Stimulated activated CD4-positive, alpha-beta T cell treated with anti-CD3 and anti-CD28 coated beads, Interleukin-15, amount 100 ng/mL, for 48 hours (primary cell): Measurements from ENCODE around the gene SLX4IP.
"Not testable (repeated sequence)": the region's sequence is repeated elsewhere in the genome, so short reads cannot be mapped to it uniquely, and the experiment has no call there.

ENCODE experiments used
- DNase-seq, 2 donors: peaks; one replicate each; pipeline ENCODE4 v3.0.0-alpha.2; 2020; ENCODE audit warnings: low read depth in 2 of 2

Gene SLX4IP

DNA sequence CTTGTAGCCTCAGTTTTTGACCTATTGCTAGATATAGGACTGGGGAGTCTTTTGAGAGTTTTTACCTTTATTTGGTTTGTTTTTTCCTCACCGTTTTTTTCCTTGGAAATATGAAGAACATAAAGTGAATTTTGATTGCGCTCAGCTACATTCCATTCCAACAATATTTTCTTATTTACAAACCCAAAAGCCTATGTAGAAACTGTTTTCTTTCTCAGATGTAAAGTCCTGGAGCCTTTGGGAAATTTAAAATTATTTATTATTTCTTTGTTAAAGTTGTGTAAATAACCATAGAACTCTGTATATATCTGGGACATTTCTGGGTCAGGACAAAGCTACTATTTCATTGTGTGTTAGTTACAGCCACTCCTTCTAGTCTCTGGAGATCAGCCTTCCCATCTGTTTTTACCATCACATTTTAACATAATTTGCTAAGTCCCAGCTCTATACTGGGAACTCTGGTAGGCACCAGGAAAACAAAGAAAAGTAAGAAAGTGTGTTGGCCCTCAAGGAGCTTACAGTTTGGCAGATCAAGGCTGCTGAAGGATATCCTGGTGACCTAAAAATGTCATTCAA lies 169.8 kb downstream of the SLX4IP start:
- DNase-seq: no peak

DNA sequence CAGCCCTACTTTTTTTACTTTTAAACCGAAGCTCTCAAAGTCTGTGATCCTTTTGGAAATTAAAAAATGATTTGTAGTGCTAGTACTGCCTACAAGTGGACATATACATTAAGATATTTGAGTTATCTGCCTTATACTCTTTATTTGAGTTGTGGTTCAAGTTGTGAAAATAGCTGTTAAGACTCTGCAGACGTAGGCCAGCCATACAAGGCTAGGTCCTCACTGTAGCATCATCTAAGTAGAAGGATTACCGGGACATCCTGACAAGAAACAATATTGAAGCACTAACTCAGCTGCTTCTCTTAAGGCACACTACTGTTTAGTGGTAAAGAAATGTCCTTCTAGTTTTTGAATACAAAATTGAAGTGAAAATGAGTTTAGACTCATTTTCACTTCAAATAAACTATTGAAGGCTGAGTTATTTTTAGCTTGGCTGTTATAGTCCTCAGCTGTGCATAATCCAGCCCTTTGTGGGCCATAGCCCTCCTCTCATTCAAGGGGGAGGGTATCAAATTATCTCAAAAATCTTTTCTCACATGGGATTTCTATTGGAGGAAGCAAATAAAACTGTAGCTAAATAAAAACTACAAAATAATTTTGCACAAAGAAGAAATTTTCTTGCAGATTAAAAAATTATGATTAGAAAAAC lies 170.6 kb downstream of the SLX4IP start:
- no peak for DNase-seq

DNA sequence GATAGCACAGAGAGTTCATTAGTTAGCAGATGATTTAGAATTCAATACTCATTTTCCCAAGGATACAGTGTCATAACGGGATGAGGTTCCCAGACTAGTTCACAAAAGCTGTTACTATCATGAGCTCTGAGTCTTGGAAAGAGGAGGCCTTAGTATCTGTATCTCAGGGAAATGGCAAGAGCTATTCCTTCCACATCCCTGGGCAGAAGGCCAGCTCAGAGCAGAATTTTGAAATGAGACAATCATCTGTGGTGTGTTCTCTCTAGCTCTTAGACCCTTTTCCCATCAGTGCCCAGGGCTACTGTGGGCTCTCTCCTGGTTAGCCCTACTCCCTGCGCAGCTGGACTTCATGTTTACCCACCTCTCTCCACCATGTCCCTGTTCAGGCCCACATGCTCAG lies 174.2 kb downstream of the SLX4IP start:
- DNase-seq: no peak

DNA sequence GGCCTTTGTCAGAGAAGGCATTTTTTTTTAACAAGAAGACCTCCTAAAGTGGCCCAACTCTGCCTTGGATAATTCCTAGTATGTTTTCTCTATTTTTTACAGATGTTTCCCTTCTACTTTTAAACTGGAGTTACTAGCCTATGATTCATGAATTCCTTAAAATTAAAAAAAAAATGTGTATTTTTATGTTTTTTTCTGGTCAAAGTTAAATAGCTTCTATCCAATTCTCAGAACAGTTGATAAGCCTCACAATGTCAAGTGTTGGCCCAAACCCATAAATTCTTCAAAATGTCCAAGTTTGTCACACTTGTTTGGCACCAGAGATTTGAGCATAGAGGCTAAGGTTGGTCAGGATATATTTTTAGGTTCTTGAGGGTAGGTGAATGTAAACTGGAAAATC lies 174.7 kb downstream of the SLX4IP start:
- DNase-seq: no peak

DNA sequence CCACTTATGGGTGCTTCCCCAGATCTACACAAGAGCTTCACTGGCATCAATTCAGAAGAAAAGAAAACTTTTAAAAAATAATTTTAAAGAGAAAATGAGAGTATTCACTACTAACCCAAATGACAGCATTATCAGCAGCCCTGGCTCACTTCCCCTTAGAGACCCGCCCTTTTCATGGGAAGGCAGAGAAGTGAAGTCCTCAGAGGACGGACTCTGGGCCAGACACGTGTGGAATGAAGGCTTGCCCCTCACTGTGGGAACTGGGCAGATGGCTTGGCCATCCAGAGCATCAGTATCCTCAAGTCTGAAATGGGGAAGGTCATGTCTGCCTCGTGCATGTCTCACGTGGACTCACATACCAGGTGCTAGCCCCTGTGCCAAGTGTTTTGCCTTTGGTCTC lies 175.1 kb downstream of the SLX4IP start:
- DNase-seq: no peak

DNA sequence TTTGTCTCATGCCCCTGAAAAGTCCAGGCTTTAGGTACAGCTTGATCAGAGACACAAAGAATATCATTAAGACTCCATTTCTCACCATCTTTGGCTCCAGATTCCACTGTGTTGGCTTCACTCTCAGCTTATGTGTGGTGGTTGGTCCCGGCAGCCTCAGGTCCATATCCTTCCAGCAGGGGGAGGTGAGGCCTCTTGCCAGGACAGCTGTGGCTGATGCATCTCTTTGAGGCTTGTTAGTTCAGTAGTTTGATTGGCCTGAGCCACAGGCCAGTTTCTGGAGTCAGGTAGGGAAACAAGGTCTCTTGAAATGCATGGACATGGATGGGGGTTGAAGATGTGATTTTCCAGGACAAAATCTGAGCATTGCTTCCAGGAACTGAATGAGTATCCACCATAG lies 176.3 kb downstream of the SLX4IP start:
- no peak for DNase-seq

DNA sequence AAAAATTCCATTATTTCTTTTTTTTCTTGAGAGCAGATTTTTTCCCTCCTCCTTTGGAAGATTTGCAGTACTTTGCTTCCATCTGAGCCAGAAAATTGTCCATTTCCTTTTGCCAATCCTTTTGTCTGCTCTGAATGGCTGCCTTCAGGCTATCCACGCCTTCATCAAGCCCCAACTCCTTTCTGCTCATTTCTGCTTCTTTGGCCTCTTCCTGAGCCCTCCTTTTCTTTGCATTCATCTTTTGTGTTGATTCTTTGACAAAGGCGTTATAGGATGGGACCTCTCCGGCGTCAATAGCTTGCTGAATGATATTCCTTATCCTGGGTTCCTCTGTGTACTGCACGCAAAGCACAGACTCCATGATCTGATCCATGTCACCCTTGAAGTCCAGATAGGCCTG lies 178.3 kb downstream of the SLX4IP start:
- not testable (repeated sequence) for DNase-seq

DNA sequence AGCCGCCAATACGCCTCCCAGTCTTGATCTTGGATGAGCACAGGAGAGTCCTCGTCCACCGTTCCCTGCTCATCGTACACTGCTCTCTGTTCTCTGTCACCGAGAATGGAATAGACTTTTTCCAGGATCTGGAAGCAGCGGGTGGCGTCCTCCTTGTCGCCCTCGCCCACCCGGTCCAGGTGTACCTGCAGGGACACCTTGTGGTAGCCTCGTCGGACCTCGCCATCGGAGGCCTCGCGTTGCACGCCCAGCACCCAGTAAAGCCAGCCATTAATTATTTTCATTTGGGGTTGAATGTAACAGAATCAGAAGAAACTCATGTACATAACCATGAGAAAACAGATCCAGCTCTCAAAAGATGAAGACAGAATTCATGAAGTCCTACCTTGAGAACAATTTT lies 178.8 kb downstream of the SLX4IP start:
- DNase-seq: no peak

DNA sequence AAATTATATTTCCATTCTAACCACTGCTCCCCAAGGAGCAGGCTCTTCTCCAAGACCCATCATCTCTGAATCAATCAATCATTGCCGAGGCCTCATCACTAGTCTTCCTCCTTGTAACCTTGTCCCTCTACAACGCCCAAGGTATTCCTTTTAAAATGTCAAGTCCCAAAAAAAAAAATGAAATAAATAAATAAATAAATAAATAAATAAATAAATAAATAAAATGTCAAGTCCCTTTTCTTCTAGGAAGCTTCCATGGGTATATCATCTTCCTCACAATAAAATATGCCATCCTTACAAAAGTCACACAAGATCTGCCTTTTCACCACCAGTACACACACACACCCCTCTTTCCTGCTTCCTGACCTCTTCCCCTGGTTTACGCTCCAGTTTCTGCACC lies 181.1 kb downstream of the SLX4IP start:
- DNase-seq: no peak

DNA sequence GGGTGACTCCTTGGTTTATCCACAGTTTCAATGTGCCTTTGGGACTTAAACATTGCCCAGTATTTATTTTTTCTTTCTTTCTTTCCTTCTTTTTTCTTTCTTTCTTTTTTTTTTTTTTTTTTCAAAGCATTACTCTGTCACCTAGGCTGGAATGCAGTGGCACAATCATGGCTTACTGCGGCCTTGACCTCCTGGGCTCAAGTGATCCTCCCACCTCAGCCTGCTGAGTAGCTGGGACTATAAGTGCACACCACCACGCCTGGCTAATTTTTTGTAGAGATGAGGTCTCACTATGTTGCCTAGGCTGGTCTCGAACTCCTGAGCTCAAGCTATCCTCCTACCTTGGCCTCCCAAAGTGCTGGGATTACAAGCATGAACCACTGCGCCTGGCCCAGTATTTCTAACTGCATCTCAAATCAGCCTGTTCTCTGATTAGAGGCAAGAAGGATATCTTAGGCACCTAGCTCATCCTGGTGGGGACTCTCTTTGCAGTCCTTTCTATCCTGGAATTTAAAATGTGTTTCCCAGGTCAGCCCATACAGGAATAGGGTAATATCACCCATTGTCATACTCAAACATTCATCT lies 182.5 kb downstream of the SLX4IP start:
- not testable (repeated sequence) for DNase-seq

DNA sequence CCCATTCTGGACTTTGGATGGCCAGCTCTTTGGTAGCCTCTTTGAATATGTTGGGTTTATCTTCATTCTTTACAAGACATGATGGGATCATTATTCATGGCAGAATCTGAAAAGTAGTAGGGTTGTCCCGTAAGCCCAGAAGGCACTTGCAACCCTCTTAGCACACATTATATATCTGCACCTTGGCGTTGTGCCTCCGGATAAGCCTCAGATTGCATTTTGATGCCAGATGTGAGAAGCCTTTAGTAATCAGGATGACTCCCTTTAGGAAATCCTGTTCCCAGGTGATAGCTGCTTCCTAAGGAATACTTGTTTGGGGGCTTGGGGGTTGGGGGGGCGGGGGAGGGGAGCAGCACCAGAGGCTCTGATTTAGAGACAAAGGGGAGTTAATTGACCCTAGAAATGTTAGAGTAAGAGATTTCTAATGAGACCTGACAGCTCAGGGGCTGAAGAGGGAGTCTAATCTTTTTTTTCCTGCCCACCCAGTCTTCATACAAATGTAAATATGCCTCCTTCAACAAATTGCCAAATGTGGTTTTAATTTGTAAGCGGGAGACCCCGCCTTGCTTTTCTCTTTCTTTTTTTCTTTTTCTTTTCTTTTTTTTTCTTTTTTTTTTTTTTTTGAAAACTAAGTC lies 183.6 kb downstream of the SLX4IP start:
- no peak for DNase-seq

DNA sequence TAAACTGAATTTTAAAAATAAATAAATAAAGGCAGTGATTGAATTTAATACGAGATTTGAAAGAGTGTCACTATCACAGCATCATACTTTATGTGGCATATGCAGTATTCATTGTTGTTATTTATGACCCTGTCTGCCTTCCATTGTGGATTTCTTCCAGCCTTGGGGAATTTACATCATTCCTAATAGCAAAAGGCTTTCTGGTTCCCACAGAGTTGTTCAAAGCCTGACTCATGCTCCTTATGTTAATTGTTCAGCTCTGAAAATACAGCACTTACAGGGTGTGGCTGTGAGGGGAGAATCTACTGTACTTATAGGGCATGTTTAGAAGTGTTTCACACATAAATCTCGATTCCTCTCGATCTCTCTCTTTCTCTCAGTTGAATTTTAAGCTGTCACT lies 184.3 kb downstream of the SLX4IP start:
- DNase-seq: no peak

DNA sequence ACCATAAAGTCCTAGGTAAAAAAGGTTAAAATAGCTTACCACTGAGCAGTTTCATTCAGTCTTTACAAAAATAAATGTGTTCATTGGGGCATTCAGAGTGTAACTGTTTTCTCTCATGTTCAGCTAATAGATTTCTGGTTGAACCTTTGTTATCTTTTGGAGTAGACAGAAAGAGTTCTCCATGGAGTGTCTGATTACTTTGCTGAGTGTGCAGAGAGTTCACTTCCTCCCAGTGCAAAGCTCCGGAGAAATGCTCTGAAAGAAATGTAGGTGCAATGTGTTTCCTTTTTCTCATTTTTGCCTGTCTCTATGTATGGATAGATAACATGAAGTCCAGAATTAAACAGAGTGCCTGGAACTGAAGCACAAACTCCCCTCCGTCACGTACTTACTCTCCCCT lies 186.0 kb downstream of the SLX4IP start:
- no peak for DNase-seq

DNA sequence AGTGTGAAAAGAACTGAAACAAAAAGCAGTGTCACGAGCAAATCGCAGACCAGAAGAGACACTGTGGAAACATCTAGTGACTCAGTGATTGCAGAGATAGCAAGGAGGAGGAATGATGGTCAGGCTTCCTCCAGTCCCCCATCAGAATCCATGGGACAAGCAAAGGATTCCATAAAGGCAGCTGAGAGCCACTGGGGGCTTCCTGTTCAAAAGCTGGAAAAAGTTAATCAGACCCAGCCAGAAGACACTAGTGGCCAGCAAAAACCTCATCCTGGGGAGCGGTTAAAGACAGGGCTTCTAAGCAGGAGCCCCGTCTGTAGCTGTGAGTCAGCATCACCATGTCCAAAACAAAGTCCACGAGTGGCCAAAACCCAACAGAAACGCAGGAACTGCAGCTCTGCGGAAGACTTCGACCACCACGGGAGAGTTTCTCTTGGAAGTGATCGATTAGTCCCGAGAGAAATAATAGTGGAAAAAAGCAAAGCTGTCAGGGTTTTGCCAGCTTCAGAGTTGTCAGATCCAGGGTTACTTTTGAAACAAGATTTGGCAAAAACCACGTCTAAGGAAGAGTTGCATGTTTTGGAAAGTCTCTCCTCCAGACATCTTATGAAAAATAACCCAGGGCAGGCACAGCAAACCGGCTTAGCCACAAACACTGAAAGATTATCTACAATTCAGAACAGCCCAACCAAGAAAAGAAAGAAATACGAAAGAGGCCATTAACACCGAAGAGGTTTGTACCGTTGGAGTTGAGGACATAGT lies 187.7 kb downstream of the SLX4IP start:
- no peak for DNase-seq

DNA sequence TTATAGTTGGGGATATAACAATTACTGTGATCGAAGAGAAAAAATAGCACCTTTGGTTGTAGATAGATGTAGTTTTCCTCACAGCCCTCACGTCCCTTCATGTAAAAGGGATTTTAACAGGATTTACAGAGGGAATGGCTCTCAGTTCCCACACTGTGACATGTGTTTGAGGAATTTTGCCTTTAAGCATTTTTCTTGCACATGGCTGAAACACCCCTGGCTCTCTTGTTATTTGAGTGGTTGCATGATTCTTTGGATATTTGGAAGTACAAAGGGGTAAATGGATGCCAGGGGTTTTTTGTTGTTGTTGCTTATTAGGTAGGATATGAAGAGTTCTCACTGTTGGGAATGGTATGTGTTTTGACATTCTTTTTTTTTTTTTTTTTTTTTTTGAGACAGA lies 190.5 kb downstream of the SLX4IP start:
- DNase-seq: no peak

DNA sequence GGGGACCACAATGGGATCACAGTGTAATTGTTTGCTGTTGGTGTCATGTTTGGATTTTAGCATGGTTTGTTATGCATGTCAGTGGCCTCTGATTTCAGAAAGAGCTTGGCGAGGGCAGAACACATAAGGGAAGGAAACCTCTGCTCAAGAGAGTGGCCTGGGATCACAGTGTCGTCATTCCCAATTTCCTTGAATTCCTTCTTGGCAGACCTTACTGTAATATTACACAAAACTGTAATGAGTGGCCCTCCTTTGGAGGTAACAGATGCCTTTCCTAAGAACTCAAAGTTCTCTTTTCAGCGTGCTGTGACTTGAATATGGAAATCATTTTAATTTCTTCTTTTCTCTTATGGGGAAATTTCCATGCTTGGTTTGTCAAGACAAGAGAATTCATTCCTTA lies 191.8 kb downstream of the SLX4IP start:
- DNase-seq: no peak

DNA sequence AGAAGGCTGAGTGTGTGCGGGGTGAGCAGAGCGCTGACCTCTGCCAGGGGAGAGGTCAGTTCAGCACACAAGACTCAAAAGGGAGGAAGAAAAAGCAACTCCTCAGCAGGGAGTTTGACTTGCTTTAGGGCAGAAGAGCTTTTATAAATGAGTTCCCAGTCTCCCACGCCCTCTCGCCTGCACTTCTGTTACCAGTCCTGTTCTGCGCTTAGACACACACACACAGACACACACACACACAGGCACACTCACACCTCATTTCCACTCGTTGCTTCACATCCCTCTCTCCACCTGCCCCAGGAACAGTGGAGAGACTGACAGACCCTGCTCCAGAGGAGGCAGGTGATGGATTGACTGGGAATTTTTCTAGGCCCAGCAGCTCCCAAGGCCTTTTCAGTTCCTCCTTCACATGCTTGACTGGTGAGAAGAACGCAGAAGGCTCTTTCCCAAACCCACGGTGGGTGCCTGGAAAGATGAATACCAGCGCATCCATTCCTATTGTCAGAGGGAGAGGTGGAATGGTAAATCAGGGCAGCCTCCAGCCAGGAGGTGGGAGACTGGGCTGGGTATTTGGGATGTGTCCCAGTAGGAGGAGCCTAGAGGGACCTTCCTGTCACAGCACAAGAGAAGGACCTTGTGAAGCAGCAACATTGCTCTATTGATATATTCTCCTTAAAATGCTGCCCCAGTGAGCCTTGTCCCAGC lies 195.0 kb downstream of the SLX4IP start:
- DNase-seq: no peak

DNA sequence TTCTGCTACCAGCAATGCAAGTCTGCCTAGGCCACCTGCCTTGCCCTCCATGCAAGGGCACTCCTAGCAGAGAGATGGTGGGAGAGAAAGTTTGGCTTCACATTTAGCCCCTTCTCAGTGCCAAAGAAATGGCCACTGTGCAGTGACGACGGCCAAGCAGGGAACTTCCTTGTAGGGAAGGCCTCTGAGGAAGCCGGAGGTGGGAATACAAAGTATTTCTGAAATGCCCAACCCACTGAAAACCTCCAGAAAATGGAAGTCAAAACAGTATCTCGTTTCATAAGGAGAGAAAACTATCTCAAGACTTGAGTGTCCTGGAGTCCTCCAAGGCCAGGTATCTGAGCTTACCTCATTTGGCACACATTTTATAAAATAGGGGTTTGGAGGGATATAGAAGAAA lies 196.0 kb downstream of the SLX4IP start:
- no peak for DNase-seq

DNA sequence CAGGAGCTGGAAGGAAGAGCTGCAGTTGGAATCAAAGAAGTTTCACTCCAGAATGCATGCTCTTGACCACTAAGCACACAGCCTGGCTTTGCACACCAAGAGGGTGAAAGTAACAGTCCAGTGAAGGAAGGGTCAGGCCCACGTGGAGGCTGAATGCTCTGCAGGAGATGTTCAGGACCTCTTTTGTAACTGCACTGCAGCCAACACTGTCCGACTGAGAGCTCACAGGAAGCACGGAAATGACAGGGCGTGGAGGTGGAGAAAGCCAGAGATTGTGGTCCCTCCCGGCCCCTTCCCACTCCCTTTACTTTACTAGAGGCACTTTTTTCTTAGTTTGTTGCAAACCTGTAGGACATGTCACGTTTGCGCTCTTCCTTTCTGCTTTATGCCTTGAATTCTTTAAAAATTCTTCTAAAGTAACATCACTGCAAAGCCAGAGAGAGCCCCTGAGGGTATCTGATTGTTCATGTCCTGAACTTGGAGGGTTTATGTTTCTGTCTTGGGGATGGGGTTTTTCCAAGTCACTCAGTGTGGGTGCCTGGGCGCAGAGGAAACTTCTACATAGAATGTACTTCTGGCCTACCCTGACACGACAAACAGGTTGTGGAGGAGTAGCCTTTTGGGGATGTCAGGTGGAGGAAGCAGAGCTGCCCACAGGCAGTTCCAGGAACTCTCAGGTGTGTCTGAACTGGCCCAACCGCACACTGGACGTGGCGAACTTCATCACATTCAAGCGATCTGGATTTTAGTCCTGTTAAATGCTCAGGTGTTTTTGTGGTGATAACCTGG lies 197.8 kb downstream of the SLX4IP start:
- no peak for DNase-seq

DNA sequence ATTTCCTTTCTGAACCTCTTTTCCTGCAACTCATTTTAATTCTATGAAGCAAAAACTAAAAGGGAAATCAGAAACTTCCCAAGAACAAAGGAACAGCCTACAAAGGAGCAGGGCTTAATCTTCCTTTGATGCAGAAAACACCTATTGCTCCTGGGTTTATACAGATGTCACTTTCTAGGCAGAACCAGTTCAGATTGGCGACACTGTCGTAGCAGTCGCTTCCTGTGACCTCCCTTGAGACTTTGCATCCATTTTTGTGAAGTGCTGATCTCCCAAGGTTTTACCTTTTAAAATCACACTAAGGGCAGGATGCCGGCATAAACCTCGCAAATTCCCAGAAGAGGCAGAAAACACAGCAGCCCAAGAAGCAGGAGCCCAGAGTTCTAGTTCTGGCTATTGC lies 198.6 kb downstream of the SLX4IP start:
- DNase-seq: no peak

DNA sequence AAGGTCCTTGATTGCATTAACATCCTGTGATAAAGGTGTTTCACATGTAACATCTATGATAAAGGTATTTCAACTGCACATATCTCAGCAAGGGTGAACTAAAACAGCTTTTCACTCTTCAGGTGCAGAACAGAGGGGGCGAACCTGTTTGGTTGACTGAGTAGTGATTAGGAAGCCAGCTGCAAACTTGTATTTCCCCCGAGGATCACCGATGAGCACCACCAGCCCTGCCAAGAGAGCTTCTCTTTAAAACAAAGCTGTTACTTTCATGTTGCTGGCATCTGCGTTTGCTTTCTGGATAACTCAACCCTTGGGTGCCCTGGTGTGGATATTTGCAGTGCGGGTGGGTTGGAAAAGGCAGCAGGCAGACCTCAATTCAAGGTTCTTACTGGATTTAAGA lies 199.1 kb downstream of the SLX4IP start:
- DNase-seq: no peak
